G401 (cell line): ENCODE measurements around the gene TMEM229A. TPM values are rescaled to one million over a fixed set of nuclear protein-coding genes. Genes with fewer than 3 reads are reported as not detected.

Source experiments
- DNase-seq: peaks from one replicate; pipeline ENCODE4 v3.0.0-alpha.2; 2015; ENCODE audit warnings: low spot score
- in situ Hi-C: cut with HindIII; loops from 2 replicates; pipeline ENCODE4 v1.10.0; 2016; ENCODE audit warnings: low sequenced_read_pairs, mixed read lengths
- total RNA-seq: library from RNA; depleted of rRNA; stranded (reverse); fragments of >200 nt; shearing (Covaris generic); gene quantifications from 2 replicates; pipeline ENCODE4 v1.2.3, GENCODE V29; 2014; rRNA removed

The TMEM229A gene
- total RNA-seq, 1 experiment from 2014 or later, result not detected

GRCh38 chr7:123993996-123994395 is 38.9 kb downstream of the TMEM229A start:
- DNase-seq, result no peak
- in situ Hi-C loops, result no loop called here

GRCh38 chr7:123992913-123993518 is 39.9 kb downstream of the TMEM229A start:
- no peak for DNase-seq
- in situ Hi-C loops, result no loop called here

- DNase-seq, result no peak
- in situ Hi-C loops, result no loop called here
These were observed 45.4 kb downstream of the TMEM229A start for GRCh38 chr7:123987445-123987844.

Other genes starting within 250 kb of the TMEM229A start
- gene HYAL4, start 187.9 kb downstream of the TMEM229A start, total RNA-seq, result not detected in 2 replicates
- not detected in 2 replicates for gene SPAM1, start 107.8 kb downstream of the TMEM229A start, total RNA-seq